OCI-LY1 (cell line): Measurements from ENCODE around the gene PIGH.

Source experiments
- EZH2 ChIP-seq: fragments of 200-600 bp; sonication (generic), shearing (Covaris generic); IDR thresholded peaks from 2 replicates; pipeline ENCODE4 v1.8.0; 2017; ENCODE audit warnings: borderline replicate concordance, mixed run types, mild to moderate bottlenecking, antibody characterized with exemption, low read length, moderate library complexity, mixed read lengths
- TF ChIP-seq, protein P1 (sequence below): fragments of 200-600 bp; sonication (generic), shearing (Covaris generic); IDR thresholded peaks from 2 replicates; pipeline ENCODE4 v1.5.1; 2017; ENCODE audit warnings: mild to moderate bottlenecking, antibody characterized with exemption, low read length, moderate library complexity, mixed read lengths

DNA sequence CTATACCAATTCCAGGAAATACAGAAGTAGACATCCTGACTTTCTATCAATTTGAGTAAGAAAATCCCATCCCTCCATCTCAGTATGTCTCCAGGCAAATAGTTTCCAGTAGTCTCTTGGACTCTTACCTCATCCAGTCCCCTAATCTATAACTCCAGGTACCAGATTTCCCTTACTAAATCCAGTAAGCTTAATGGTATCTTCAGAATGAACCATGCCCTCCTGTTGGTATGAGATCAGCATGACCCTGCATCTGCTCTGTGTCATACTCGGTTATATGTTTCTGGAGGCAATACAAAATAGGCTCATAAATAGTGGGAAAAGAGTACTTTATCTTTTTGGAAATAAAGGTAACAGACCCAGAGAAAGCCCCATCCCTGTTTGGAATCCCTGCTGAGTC is 18.4 kb downstream of the PIGH start:
- TF ChIP-seq, protein P1, sequence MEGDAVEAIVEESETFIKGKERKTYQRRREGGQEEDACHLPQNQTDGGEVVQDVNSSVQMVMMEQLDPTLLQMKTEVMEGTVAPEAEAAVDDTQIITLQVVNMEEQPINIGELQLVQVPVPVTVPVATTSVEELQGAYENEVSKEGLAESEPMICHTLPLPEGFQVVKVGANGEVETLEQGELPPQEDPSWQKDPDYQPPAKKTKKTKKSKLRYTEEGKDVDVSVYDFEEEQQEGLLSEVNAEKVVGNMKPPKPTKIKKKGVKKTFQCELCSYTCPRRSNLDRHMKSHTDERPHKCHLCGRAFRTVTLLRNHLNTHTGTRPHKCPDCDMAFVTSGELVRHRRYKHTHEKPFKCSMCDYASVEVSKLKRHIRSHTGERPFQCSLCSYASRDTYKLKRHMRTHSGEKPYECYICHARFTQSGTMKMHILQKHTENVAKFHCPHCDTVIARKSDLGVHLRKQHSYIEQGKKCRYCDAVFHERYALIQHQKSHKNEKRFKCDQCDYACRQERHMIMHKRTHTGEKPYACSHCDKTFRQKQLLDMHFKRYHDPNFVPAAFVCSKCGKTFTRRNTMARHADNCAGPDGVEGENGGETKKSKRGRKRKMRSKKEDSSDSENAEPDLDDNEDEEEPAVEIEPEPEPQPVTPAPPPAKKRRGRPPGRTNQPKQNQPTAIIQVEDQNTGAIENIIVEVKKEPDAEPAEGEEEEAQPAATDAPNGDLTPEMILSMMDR = no peak
- TF ChIP-seq EZH2 = no peak
